ENCODE data around the gene CX3CR1.

The CX3CR1 gene

GRCh38 chr3:39220407-39221140, 59.3 kb downstream of the CX3CR1 start:
- DNase-seq: no peak

DNA sequence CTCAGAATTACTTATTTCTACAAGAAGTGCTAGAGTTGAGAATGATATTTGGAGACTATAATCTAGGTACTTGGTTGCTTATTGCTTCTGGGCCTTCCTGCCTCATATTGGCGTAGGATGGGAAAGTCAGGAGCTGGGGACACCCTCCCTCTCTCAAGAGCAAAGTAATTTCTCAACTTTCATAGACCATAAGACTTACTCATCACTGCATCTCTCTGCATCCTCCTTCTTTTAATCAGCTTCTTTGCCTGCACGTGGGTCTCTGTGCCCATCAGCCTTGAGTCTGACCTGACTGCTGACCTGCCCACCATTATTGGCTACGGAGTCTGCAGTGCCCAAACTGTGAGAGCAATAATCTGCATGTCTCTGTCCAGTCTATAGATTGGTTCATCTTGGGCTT, 60.1 kb downstream of the CX3CR1 start:
- no peak for DNase-seq

DNA sequence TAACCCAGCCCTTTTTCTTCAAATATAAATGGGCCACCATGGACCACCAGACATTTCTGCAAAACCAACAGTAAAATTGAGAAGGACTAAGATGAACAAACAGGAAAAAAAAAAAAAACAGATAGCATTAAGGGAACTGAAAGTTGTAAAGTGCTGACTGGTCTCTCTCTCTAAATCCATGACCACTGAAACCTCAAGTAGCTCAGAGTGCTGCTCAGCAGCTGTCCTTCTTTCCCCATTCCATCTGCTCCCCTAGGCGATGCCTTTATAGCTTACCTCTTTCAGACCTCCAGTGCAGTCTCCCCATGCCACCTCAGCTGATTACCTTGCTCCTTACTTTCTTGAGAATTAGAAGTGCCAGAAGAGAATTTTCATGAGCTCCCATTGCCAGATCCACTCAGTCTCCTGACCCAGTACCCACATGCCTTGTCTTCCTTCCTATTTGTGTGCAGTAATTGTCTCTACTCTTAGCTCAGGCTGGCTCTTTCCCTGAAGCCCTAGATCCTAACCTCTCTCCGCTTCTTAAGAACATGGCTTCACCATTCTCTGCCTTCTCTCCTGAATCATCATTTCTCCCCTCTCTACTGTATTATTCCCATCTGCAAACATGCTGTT, 63.6 kb downstream of the CX3CR1 start:
- no peak for DNase-seq

DNA sequence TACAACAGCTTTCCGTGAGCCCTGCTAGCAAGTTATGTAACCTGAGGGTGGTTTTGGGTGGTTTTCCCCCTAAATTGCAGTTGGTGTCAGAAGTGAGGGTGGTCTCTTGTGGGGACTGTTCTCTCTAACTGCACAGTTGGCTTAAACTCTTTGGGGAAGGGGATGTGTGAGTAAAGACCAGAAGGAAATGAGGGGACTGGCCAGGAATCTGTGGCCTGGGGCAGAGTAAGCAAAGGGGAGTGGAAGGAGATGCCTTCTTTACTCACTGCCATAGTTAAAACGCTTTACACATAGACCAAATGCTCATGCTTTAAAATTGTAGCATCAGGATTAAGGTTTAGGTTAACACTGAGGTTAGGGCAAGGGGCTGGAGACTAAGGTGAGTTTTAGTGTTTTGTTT, 66.2 kb downstream of the CX3CR1 start:
- DNase-seq: no peak

All from femur (tissue), 1 donor.